Stimulated activated CD4-positive, alpha-beta T cell treated with anti-CD3 and anti-CD28 coated beads, Interleukin-15, amount 100 ng/mL, for 48 hours (primary cell): ENCODE data around the gene DRC3.

Source experiments
- DNase-seq, 2 donors: peaks; one replicate each; pipeline ENCODE4 v3.0.0-alpha.2; 2020; ENCODE audit warnings: low read depth in 2 of 2

The DRC3 gene

GRCh38 chr17:17941015-17941414 is 31.6 kb upstream of the DRC3 start:
- no peak for DNase-seq

- no peak for DNase-seq
These were observed 29.8 kb upstream of the DRC3 start for GRCh38 chr17:17942846-17943245.

GRCh38 chr17:17943281-17943984 is 29.2 kb upstream of the DRC3 start:
- DNase-seq = no peak

GRCh38 chr17:17944242-17944641 is 28.4 kb upstream of the DRC3 start:
- DNase-seq = no peak

GRCh38 chr17:17944743-17945142 is 27.9 kb upstream of the DRC3 start:
- DNase-seq = no peak

GRCh38 chr17:17946093-17946492 is 26.6 kb upstream of the DRC3 start:
- DNase-seq = no peak

- DNase-seq = no peak
These were observed 25.4 kb upstream of the DRC3 start for GRCh38 chr17:17947309-17947708.

GRCh38 chr17:17947966-17948365 is 24.7 kb upstream of the DRC3 start:
- DNase-seq = no peak

- DNase-seq = no peak
These were observed 22.3 kb upstream of the DRC3 start for GRCh38 chr17:17950347-17950746.

- no peak for DNase-seq
These were observed 21.9 kb upstream of the DRC3 start for GRCh38 chr17:17950806-17951205.

GRCh38 chr17:17951524-17951923 is 21.1 kb upstream of the DRC3 start:
- no peak for DNase-seq

GRCh38 chr17:17952691-17953090 is 20.0 kb upstream of the DRC3 start:
- no peak for DNase-seq

- DNase-seq = no peak
These were observed 18.6 kb upstream of the DRC3 start for GRCh38 chr17:17954079-17954478.

GRCh38 chr17:17955790-17956341 is 16.8 kb upstream of the DRC3 start:
- peak in 1 of 2 donors; percentile 27 for DNase-seq

GRCh38 chr17:17957584-17957916 is 15.1 kb upstream of the DRC3 start:
- DNase-seq = no peak

- DNase-seq = no peak
These were observed 13.7 kb upstream of the DRC3 start for GRCh38 chr17:17958982-17959381.

- DNase-seq = peak; percentile 31 to 33
These were observed 12.9 kb upstream of the DRC3 start for GRCh38 chr17:17959520-17960361.

GRCh38 chr17:17960500-17961030 is 12.1 kb upstream of the DRC3 start:
- no peak for DNase-seq

GRCh38 chr17:17963066-17963465 is 9.6 kb upstream of the DRC3 start:
- no peak for DNase-seq

- no peak for DNase-seq
These were observed 8.8 kb upstream of the DRC3 start for GRCh38 chr17:17963694-17964436.

GRCh38 chr17:17964710-17965109 is 8.0 kb upstream of the DRC3 start:
- no peak for DNase-seq

GRCh38 chr17:17965152-17965721 is 7.4 kb upstream of the DRC3 start:
- no peak for DNase-seq
